ENCODE results near the gene TENT4A. TPM values are rescaled to one million over a fixed set of nuclear protein-coding genes. Genes with fewer than 3 reads are reported as not detected.

The TENT4A gene
- total RNA-seq, 2 experiments from 2014 or later, result 39.0 to 46.1 TPM

GRCh38 chr5:6680922-6681321, 32.3 kb upstream of the TENT4A start:
- H3K79me2 ChIP-seq (ENCODE audit: insufficient read depth, low read depth, low read length), result no peaks in the 10 kb centered on the region

GRCh38 chr5:6681682-6682081, 31.6 kb upstream of the TENT4A start:
- no peak overlapping the region for H3K27ac ChIP-seq (ENCODE audit: low read depth, low read length, poor library complexity, severe bottlenecking)
- H4K20me1 ChIP-seq (ENCODE audit: insufficient read depth, low read length), result no peaks in the 10 kb centered on the region
- H3K79me2 ChIP-seq (ENCODE audit: insufficient read depth, low read depth, low read length), result no peaks in the 10 kb centered on the region
- H2AFZ ChIP-seq (ENCODE audit: low read length), result no peak overlapping the region
- H3K4me2 ChIP-seq (ENCODE audit: low read length), result no peak overlapping the region
- no peak for DNase-seq (ENCODE audit: low spot score)
- intact Hi-C loops (cut with micrococcal nuclease; ENCODE audit: unreplicated experiment), result no loop called here
- TF ChIP-seq EZH2phosphoT487 (IDR thresholded peaks at IDR 0.05; ENCODE audit: borderline replicate concordance, low read depth, low read length), result no peak
- TF ChIP-seq, protein P1, sequence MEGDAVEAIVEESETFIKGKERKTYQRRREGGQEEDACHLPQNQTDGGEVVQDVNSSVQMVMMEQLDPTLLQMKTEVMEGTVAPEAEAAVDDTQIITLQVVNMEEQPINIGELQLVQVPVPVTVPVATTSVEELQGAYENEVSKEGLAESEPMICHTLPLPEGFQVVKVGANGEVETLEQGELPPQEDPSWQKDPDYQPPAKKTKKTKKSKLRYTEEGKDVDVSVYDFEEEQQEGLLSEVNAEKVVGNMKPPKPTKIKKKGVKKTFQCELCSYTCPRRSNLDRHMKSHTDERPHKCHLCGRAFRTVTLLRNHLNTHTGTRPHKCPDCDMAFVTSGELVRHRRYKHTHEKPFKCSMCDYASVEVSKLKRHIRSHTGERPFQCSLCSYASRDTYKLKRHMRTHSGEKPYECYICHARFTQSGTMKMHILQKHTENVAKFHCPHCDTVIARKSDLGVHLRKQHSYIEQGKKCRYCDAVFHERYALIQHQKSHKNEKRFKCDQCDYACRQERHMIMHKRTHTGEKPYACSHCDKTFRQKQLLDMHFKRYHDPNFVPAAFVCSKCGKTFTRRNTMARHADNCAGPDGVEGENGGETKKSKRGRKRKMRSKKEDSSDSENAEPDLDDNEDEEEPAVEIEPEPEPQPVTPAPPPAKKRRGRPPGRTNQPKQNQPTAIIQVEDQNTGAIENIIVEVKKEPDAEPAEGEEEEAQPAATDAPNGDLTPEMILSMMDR (conservative IDR thresholded peaks at IDR 0.05; ENCODE audit: low read length), result no peak
- no TSS peak for BruUV-seq (replicated peaks)
- no peaks in the 10 kb centered on the region for H3K9me3 ChIP-seq (ENCODE audit: low read length)
- no peaks in the 10 kb centered on the region for H3K36me3 ChIP-seq (ENCODE audit: insufficient read depth, low read length)
- H3K4me3 ChIP-seq (ENCODE audit: low read depth, low read length, poor library complexity, severe bottlenecking), result no peak overlapping the region
- CTCF ChIA-PET (ENCODE audit: unreplicated experiment), result no interaction called here
- no peaks in the 10 kb centered on the region for H3K9me2 ChIP-seq (ENCODE audit: insufficient read depth, low read length)
- H3K4me1 ChIP-seq (ENCODE audit: insufficient read depth, low read length, poor library complexity, severe bottlenecking), result no peaks in the 10 kb centered on the region
- POLR2A ChIA-PET, result interaction anchor here (0.6 to 1.7 kb wide), 3 partner anchors 9 to 14 kb away, joined by 3 to 6 read pairs (median 3); no protein-coding TSS in a partner anchor

More at GRCh38 chr5:6680922-6681321, 32.3 kb upstream of the TENT4A start:
- TF ChIP-seq EZH2phosphoT487 (IDR thresholded peaks at IDR 0.05; ENCODE audit: borderline replicate concordance, low read depth, low read length), result no peak
- TF ChIP-seq, protein P1 (conservative IDR thresholded peaks at IDR 0.05; ENCODE audit: low read length), result no peak
- intact Hi-C loops (cut with micrococcal nuclease; ENCODE audit: unreplicated experiment), result no loop called here
- ChIA-PET POLR2A (interaction anchor here (0.8 to 1.7 kb wide), 4 partner anchors 12 to 54 kb away, joined by 3 to 6 read pairs (median 4); no protein-coding TSS in a partner anchor), CTCF (ENCODE audit: unreplicated experiment) (no interaction called here)
- H3K36me3 ChIP-seq (ENCODE audit: insufficient read depth, low read length), result no peaks in the 10 kb centered on the region
- H3K9me3 ChIP-seq (ENCODE audit: low read length), result no peaks in the 10 kb centered on the region
- no peak overlapping the region for H2AFZ ChIP-seq (ENCODE audit: low read length)
- BruUV-seq (replicated peaks), result no TSS peak
- H3K9me2 ChIP-seq (ENCODE audit: insufficient read depth, low read length), result no peaks in the 10 kb centered on the region
- no peak for DNase-seq (ENCODE audit: low spot score)
- H3K4me3 ChIP-seq (ENCODE audit: low read depth, low read length, poor library complexity, severe bottlenecking), result no peak overlapping the region
- H4K20me1 ChIP-seq (ENCODE audit: insufficient read depth, low read length), result no peaks in the 10 kb centered on the region
- H3K27ac ChIP-seq (ENCODE audit: low read depth, low read length, poor library complexity, severe bottlenecking), result no peak overlapping the region
- no peak overlapping the region for H3K4me2 ChIP-seq (ENCODE audit: low read length)
- no peaks in the 10 kb centered on the region for H3K4me1 ChIP-seq (ENCODE audit: insufficient read depth, low read length, poor library complexity, severe bottlenecking)

DNA sequence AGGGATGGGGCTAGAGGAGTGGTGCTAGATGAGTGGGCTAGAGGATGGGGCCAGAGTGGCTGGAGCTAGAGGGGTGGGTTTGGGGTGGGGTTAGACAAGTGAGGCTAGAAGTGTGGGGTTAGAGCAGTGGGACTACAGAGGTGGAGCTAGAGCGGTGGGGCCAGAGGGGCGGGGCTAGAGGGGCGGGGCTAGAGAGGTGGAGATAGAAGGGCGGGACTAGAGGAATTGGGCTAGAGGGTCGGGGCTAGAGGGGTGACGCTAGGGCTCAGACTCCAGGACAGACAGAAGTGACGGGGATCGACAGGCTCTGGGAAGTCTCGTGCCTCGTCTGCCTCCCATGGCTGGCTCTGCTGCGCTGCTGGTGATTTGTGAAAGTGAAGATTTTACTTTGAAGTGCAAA, 31.0 kb upstream of the TENT4A start:
- TF ChIP-seq, protein P1 (conservative IDR thresholded peaks at IDR 0.05; ENCODE audit: low read length), result no peak
- TF ChIP-seq EZH2phosphoT487 (IDR thresholded peaks at IDR 0.05; ENCODE audit: borderline replicate concordance, low read depth, low read length), result no peak

More for the DNA sequence above, 31.0 kb upstream of the TENT4A start:
- DNase-seq (ENCODE audit: low spot score), result no peak
- POLR2A ChIA-PET, result interaction anchor here (0.6 to 1.7 kb wide), 3 partner anchors 9 to 13 kb away, joined by 3 to 6 read pairs (median 3); no protein-coding TSS in a partner anchor
- CTCF ChIA-PET (ENCODE audit: unreplicated experiment), result interaction anchor here (0.6 kb wide), 1 partner anchor 36 kb away, joined by 4 read pairs; no protein-coding TSS in a partner anchor
- Histone ChIP-seq H3K4me3 (ENCODE audit: low read depth, low read length, poor library complexity, severe bottlenecking) (no peak overlapping the region), H4K20me1 (ENCODE audit: insufficient read depth, low read length) (no peaks in the 10 kb centered on the region), H3K27ac (ENCODE audit: low read depth, low read length, poor library complexity, severe bottlenecking) (no peak overlapping the region), H3K79me2 (ENCODE audit: insufficient read depth, low read depth, low read length) (no peaks in the 10 kb centered on the region), H3K9me3 (ENCODE audit: low read length) (no peaks in the 10 kb centered on the region), H3K36me3 (ENCODE audit: insufficient read depth, low read length) (no peaks in the 10 kb centered on the region), H3K4me2 (ENCODE audit: low read length) (no peak overlapping the region), H2AFZ (ENCODE audit: low read length) (no peak overlapping the region), H3K9me2 (ENCODE audit: insufficient read depth, low read length) (no peaks in the 10 kb centered on the region), H3K4me1 (ENCODE audit: insufficient read depth, low read length, poor library complexity, severe bottlenecking) (no peaks in the 10 kb centered on the region)
- no TSS peak for BruUV-seq (replicated peaks)
- intact Hi-C loops (cut with micrococcal nuclease; ENCODE audit: unreplicated experiment), result no loop called here
